GM20000 (cell line): ENCODE results near the gene FOXP1.

Experiments
- DNase-seq: peaks from one replicate; pipeline ENCODE4 v3.0.0; 2012; ENCODE audit warnings: low spot score
- TF ChIP-seq, protein P1 (sequence below): IDR thresholded peaks from 2 replicates; pipeline ENCODE4 v1.5.1; 2012; ENCODE audit warnings: mild to moderate bottlenecking, control low read depth; ENCODE audit errors: extremely low read depth, missing control alignments

Gene FOXP1

DNA sequence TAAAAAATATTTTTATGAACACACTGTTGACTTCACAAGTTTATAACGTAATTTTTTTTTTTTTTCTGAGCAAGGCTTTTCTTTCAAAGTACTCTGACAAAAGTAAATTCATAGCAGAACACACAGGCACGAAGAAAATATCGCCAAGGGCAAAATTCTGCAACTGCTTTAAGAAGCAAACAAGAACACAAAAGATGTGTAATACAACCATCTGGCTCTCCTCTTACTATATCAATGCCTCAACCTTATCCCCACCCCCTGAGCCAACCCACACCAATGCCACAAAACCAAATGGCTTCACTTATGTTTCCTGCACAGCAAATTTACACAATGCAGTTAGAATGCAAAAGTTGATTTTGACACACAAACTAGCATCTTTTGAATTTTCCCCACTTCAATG, 274.2 kb downstream of the FOXP1 start:
- TF ChIP-seq, protein P1, sequence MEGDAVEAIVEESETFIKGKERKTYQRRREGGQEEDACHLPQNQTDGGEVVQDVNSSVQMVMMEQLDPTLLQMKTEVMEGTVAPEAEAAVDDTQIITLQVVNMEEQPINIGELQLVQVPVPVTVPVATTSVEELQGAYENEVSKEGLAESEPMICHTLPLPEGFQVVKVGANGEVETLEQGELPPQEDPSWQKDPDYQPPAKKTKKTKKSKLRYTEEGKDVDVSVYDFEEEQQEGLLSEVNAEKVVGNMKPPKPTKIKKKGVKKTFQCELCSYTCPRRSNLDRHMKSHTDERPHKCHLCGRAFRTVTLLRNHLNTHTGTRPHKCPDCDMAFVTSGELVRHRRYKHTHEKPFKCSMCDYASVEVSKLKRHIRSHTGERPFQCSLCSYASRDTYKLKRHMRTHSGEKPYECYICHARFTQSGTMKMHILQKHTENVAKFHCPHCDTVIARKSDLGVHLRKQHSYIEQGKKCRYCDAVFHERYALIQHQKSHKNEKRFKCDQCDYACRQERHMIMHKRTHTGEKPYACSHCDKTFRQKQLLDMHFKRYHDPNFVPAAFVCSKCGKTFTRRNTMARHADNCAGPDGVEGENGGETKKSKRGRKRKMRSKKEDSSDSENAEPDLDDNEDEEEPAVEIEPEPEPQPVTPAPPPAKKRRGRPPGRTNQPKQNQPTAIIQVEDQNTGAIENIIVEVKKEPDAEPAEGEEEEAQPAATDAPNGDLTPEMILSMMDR: no peak
- DNase-seq: no peak

DNA sequence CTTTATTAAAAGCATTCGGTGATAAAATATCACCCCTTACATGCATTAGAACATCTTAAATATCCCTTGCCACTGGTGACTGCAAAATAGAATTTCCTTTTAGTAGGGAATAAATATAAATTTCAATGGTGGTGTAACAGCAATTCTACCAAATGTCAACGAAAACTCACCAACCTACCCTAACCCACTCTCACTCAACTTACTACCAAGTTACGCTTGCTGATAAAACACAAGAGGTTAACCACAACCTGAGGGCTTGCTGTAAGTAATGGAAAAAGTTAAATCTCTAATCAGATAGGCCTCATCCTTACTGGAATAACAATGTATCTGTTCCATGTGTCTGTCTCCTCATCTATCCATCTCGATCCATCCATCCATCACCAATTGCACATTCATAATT, 274.7 kb downstream of the FOXP1 start:
- no peak for DNase-seq
- TF ChIP-seq, protein P1: no peak

DNA sequence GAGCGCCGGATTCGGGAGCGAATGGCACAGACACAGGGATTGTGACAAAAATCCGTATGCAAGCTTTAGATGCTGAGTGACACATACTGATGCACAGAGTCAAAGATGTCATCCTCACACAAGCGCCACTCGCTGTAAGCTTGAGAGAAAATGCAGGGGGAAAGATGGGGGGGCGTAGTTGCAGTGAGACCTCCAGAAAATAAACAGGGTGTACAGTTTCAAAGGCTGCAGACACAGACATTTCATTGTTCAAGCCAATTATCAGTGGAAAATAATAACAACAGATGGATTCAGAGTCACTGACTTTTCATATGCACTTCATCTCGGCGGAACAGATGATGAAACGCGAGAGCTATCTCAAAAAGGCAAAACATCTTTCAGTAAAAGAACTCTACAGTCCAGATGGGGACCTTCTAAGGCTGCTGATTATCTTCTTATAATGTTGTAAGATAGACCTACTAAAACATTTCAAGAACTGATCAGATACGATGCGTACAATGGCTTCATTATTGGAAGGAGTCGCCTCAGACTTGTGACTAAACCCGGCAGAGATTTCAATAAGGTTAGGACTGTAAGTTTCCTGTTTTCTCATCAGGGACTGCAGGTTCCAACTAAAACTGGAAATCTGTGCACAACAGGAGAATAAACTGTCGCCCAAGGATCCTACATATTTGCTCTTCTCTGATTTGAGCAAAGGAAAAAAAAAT, 275.4 kb downstream of the FOXP1 start:
- DNase-seq: no peak
- TF ChIP-seq, protein P1: no peak

DNA sequence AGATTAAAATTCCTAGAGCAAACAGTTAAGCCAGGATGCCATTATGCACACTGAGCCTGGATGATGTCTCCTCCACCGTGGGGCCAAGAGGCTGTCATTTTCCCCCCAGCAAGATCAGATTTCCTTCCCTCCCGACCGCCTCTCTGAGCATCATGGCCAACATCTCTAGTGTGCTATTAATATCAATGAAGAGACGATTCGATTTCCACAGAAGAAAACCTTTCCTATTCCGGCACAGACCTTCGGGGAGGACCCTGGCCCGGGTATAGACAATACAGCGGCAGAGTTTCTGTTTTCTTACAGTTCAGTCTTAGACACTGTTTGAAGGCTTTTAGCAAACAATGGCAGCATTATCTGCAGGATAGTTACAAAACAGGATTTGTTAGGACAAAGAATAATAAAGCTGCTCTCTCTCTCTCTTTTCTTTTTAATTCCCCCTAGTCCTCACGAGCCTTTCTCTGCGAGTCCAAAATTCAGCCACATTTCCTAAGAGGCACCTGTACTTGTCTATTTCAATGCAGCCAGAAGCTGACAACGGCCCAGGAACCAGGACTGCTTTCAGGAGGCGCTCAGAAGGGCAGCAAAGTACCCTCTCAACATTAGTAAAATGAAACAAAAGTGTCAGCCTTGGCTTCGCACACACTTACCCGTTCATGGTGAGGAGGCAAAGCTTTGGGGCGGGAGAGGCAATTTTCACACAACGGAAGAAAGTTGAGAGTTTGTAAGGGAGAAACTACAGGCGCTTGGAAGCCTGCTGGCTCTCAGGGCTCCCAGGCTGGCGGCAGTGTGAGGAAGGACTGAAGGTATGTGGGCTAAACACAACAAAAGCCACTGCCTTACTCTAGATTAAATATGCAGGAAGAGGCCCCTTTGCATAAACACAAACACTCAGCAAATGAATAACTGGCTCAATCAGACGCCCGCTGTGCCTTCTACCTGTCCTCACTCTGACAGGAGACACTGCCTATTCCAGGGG, 278.0 kb downstream of the FOXP1 start:
- TF ChIP-seq, protein P1: no peak
- DNase-seq: no peak

DNA sequence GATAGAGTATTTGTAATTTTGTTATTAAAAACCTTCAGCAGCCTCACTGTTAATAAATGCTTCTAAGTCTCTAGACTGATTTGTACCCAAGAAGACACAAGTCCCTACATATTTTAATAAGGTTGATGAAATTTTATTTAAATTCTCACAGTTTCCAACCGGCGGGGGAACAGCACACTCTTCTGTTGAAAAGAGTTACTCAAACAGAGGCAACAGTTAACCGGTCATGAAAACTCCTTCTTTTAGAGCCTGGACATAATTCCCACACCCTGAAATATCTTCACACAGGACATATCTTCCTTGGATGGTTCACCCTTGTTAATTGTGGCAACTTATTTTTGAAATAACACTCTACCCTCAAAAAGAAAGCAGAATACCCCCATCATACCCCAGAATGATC, 278.8 kb downstream of the FOXP1 start:
- TF ChIP-seq, protein P1: no peak
- no peak for DNase-seq

DNA sequence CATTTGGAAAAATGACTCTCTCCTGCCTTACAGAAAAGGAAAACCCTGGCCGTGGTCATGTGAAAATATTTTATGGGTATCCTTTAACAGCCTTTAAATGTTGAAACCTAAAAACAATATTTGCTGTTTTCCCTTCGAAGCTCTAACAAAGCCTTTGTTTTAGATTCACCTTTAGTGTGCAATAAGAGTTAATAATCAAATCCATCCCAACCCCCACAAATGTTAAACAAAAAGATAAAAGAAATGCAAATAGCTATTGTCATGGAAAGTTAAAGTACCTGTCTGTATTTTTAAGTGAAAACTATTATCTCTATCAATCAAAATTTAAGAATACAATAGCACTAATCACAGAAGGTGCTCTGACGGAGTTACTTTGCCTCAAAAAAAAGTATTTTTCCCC, 279.3 kb downstream of the FOXP1 start:
- DNase-seq: no peak

More for the DNA sequence above, 279.3 kb downstream of the FOXP1 start:
- TF ChIP-seq, protein P1: no peak
